ENCODE data around the gene CTSK. TPM values are rescaled to one million over a fixed set of nuclear protein-coding genes. Genes with fewer than 3 reads are reported as not detected.
"Not testable (repeated sequence)": the region's sequence is repeated elsewhere in the genome, so short reads cannot be mapped to it uniquely, and the experiment has no call there.

CTSK gene
- polyA plus RNA-seq, 2 donors = 5.7 to 11.1 TPM

DNA sequence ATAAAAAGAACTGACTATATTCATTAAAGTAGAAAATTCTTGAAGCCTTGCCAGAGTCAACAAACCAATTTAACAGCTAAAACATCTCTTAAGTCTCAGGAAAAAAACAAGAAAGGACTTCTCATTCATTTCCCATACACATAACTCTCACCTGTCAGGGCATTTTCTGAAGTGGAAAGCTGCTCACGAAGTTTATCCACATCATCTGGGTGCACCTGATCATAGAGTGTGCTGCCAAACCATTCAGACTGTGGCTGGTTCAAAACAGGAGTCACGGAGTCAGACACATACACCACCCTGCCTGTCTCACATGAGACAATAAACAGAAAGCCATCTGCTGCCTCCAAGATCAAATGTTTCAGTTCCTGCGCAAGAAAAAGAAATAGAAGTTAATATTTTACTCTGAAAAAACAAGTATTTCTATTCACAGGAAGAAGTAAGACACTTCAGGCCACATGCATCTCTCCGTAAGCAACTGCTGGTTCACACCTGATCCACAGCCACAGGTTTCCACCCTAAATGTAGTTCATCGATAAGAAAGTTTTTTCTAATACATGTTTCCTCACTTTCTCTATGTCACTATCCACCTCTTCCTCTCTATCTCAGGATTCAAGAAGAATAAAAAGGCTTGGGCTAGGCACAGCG, 28.2 kb upstream of the CTSK start:
- Histone ChIP-seq H3K4me3 (ENCODE audit: low read depth in 1 of 2, low read length in 2 of 2) (no peak overlapping the region), H3K36me3 (ENCODE audit: control insufficient read depth in 2 of 2, insufficient read depth in 2 of 2, low read length in 1 of 2) (peaks cover 7 to 17% of the 10 kb centered on the region in 2 donors), H3K27me3 (ENCODE audit: control insufficient read depth in 1 of 2, insufficient read depth in 2 of 2, low read length in 2 of 2) (no peaks in the 10 kb centered on the region), H3K27ac (ENCODE audit: low read depth in 2 of 2, low read length in 1 of 2) (no peak overlapping the region), H3K4me1 (ENCODE audit: control insufficient read depth in 2 of 2, insufficient read depth in 2 of 2, low read length in 1 of 2) (no peaks in the 10 kb centered on the region), H3K9me3 (ENCODE audit: control insufficient read depth in 2 of 2, insufficient read depth in 1 of 2, low read depth in 1 of 2, low read length in 1 of 2) (no peaks in the 10 kb centered on the region)
- 73 to 74% methylated on average over 6 of the region's 6 CpGs for WGBS, 2 donors

DNA sequence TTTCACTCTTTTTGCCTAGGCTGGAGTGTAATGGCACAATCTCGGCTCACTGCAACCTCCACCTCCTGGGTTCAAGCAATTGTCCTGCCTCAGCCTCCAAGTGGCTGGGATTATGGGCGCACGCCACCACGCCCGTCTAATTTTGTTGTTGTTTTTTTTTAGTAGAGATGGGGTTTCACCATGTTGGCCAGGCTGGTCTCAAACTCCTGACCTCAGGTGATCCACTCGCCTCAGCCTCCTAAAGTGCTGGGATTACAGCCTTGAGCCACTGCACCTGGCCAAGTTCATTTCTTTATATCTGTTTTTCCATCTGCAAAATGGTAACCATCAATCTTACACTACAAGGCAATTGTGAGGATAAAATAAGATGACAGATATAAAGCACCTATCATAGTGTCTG, 25.9 kb upstream of the CTSK start:
- H3K36me3 ChIP-seq (ENCODE audit: control insufficient read depth in 2 of 2, insufficient read depth in 2 of 2, low read length in 1 of 2) = peaks cover 3 to 18% of the 10 kb centered on the region in 2 donors
- not testable (repeated sequence) for H3K9me3 ChIP-seq (ENCODE audit: control insufficient read depth in 2 of 2, insufficient read depth in 1 of 2, low read depth in 1 of 2, low read length in 1 of 2); H3K27ac ChIP-seq (ENCODE audit: low read depth in 2 of 2, low read length in 1 of 2); H3K4me1 ChIP-seq (ENCODE audit: control insufficient read depth in 2 of 2, insufficient read depth in 2 of 2, low read length in 1 of 2); H3K4me3 ChIP-seq (ENCODE audit: low read depth in 1 of 2, low read length in 2 of 2); H3K27me3 ChIP-seq (ENCODE audit: control insufficient read depth in 1 of 2, insufficient read depth in 2 of 2, low read length in 2 of 2)
- 96 to 97% methylated on average over 6 of the region's 6 CpGs for WGBS, 2 donors

DNA sequence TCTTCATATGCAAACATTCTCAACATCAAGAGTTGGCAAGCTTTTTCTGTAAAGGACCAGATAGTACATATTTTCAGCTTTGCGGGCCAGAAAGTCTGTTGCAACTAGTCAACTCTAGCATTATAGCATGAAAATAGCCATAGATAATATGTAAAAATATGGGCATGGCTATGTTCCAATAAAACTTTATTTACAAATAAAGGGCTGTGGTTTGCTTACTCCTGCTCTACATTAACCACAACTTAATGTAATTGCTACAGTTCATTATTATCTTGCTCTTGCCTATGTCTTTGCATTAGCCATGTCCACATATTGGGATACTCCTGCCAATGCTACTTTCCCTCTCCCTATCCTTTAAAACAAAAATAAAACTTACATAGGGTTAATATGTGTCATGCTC, 24.5 kb upstream of the CTSK start:
- Histone ChIP-seq H3K9me3 (ENCODE audit: control insufficient read depth in 2 of 2, insufficient read depth in 1 of 2, low read depth in 1 of 2, low read length in 1 of 2) (no peaks in the 10 kb centered on the region), H3K36me3 (ENCODE audit: control insufficient read depth in 2 of 2, insufficient read depth in 2 of 2, low read length in 1 of 2) (peaks cover 3 to 19% of the 10 kb centered on the region in 2 donors), H3K27me3 (ENCODE audit: control insufficient read depth in 1 of 2, insufficient read depth in 2 of 2, low read length in 2 of 2) (no peaks in the 10 kb centered on the region), H3K27ac (ENCODE audit: low read depth in 2 of 2, low read length in 1 of 2) (no peak overlapping the region), H3K4me1 (ENCODE audit: control insufficient read depth in 2 of 2, insufficient read depth in 2 of 2, low read length in 1 of 2) (no peaks in the 10 kb centered on the region), H3K4me3 (ENCODE audit: low read depth in 1 of 2, low read length in 2 of 2) (no peak overlapping the region)
- 95 to 99% methylated on average over 1 of the region's 1 CpG for WGBS, 2 donors

DNA sequence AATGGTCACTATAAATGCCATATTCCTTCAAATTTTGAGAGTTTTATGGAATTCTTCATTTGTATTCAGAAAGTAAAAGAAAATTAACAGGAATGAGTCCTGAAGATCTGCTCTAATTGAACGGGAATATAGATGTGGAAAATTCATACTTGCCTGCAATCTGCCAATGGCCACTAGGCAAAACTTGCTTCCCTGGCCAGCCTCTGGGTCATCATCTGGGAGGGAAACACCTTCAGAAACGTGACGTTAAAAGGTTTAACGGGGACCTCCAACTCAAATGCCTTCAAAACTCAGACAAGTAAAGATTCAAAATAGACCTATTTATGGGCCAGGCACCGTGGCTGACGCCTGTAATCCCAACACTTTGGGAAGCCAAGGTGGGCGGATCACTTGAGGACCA, 21.7 kb upstream of the CTSK start:
- Histone ChIP-seq H3K9me3 (ENCODE audit: control insufficient read depth in 2 of 2, insufficient read depth in 1 of 2, low read depth in 1 of 2, low read length in 1 of 2) (no peaks in the 10 kb centered on the region), H3K27ac (ENCODE audit: low read depth in 2 of 2, low read length in 1 of 2) (no peak overlapping the region), H3K36me3 (ENCODE audit: control insufficient read depth in 2 of 2, insufficient read depth in 2 of 2, low read length in 1 of 2) (peaks cover 3 to 15% of the 10 kb centered on the region in 2 donors), H3K4me1 (ENCODE audit: control insufficient read depth in 2 of 2, insufficient read depth in 2 of 2, low read length in 1 of 2) (no peaks in the 10 kb centered on the region), H3K4me3 (ENCODE audit: low read depth in 1 of 2, low read length in 2 of 2) (no peak overlapping the region), H3K27me3 (ENCODE audit: control insufficient read depth in 1 of 2, insufficient read depth in 2 of 2, low read length in 2 of 2) (no peaks in the 10 kb centered on the region)
- 91 to 92% methylated on average over 7 of the region's 7 CpGs for WGBS, 2 donors

DNA sequence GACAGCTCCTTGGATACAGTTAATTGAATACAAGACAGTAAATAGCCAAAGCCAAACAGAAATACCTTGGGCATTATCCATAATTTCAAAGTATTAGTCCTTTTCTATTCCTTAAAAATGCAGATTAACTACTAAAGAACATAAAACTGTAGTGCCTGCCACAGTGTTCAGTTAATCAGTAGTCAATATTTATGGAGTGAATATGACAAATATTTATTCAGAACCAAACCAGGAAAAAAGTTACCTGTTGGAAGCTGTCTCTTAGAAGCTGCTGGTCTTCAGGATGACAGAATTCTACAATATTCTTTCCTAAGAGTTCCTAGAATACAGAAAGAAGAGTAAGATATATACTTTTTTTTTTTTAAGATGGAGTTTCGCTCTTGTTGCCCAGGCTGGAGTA, 18.2 kb upstream of the CTSK start:
- no peak overlapping the region for H3K4me3 ChIP-seq (ENCODE audit: low read depth in 1 of 2, low read length in 2 of 2)
- peaks cover 2 to 9% of the 10 kb centered on the region in 2 donors for H3K36me3 ChIP-seq (ENCODE audit: control insufficient read depth in 2 of 2, insufficient read depth in 2 of 2, low read length in 1 of 2)
- 92 to 95% methylated on average over 1 of the region's 1 CpG for WGBS, 2 donors
- H3K4me1 ChIP-seq (ENCODE audit: control insufficient read depth in 2 of 2, insufficient read depth in 2 of 2, low read length in 1 of 2) = no peaks in the 10 kb centered on the region
- no peak overlapping the region for H3K27ac ChIP-seq (ENCODE audit: low read depth in 2 of 2, low read length in 1 of 2)
- no peaks in the 10 kb centered on the region for H3K9me3 ChIP-seq (ENCODE audit: control insufficient read depth in 2 of 2, insufficient read depth in 1 of 2, low read depth in 1 of 2, low read length in 1 of 2)
- H3K27me3 ChIP-seq (ENCODE audit: control insufficient read depth in 1 of 2, insufficient read depth in 2 of 2, low read length in 2 of 2) = no peaks in the 10 kb centered on the region

DNA sequence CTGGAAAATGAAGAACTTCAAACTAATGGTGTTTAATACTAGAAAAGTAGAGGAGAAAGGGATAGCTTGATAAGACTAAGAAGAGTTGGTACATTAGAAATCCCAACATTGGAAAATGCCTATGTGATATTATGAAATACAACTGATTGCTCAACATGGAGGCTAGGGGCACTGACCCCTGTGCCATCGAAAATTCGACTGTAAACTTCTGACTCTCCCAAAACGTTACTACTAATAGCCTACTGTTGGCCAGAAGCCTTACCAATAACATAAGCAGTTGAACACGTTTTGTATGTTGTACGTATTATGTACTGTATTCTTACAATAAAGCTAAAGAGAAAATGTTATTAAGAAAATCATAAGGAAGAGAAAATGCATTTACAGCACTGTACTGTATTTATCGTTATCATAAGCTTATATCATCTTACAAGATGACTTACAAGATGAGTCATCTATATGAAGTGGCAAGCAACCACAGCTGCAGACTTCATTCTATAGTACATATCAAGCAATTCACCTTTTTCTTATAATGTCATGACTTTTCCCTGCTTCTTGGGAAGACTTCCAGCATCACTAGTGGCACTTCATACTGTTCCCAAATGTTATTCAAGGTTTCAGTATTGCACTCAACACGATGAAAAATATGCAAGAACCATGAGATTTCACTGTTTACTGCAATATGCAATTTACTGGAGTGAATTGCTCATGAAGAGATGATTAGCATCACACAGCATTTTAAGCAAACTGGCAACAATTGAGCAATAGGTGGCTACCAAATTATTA, 12.9 kb upstream of the CTSK start:
- no peaks in the 10 kb centered on the region for H3K4me1 ChIP-seq (ENCODE audit: control insufficient read depth in 2 of 2, insufficient read depth in 2 of 2, low read length in 1 of 2)
- no peak overlapping the region for H3K27ac ChIP-seq (ENCODE audit: low read depth in 2 of 2, low read length in 1 of 2)
- peaks cover 10 to 14% of the 10 kb centered on the region in 2 donors for H3K36me3 ChIP-seq (ENCODE audit: control insufficient read depth in 2 of 2, insufficient read depth in 2 of 2, low read length in 1 of 2)
- H3K9me3 ChIP-seq (ENCODE audit: control insufficient read depth in 2 of 2, insufficient read depth in 1 of 2, low read depth in 1 of 2, low read length in 1 of 2) = no peaks in the 10 kb centered on the region
- WGBS, 2 donors = 79% methylated on average over 7 of the region's 7 CpGs
- no peak overlapping the region for H3K4me3 ChIP-seq (ENCODE audit: low read depth in 1 of 2, low read length in 2 of 2)
- no peaks in the 10 kb centered on the region for H3K27me3 ChIP-seq (ENCODE audit: control insufficient read depth in 1 of 2, insufficient read depth in 2 of 2, low read length in 2 of 2)

DNA sequence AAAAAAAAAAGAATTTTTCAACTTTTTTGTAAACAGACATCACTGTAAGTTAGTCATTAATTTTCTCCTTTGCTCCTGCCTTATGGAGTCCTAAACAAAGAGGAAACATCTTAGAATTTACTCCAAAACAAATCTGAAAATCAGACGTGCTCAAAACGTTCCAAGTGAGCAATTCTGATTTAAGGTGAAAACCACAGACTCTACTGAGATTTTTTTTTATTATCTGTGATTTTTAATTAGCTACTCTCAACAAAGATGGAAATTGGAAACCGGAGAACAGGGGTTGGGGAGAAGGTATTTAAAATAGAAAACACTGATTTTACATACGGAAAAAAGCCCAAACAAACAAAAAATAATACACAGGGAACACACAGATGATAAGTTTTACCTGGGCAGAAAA, 7.8 kb upstream of the CTSK start:
- Histone ChIP-seq H3K4me1 (ENCODE audit: control insufficient read depth in 2 of 2, insufficient read depth in 2 of 2, low read length in 1 of 2) (no peaks in the 10 kb centered on the region), H3K27me3 (ENCODE audit: control insufficient read depth in 1 of 2, insufficient read depth in 2 of 2, low read length in 2 of 2) (no peaks in the 10 kb centered on the region), H3K9me3 (ENCODE audit: control insufficient read depth in 2 of 2, insufficient read depth in 1 of 2, low read depth in 1 of 2, low read length in 1 of 2) (no peaks in the 10 kb centered on the region), H3K4me3 (ENCODE audit: low read depth in 1 of 2, low read length in 2 of 2) (no peak overlapping the region), H3K27ac (ENCODE audit: low read depth in 2 of 2, low read length in 1 of 2) (no peak overlapping the region), H3K36me3 (ENCODE audit: control insufficient read depth in 2 of 2, insufficient read depth in 2 of 2, low read length in 1 of 2) (peaks cover 17 to 19% of the 10 kb centered on the region in 2 donors)
- 87 to 91% methylated on average over 4 of the region's 4 CpGs for WGBS, 2 donors

DNA sequence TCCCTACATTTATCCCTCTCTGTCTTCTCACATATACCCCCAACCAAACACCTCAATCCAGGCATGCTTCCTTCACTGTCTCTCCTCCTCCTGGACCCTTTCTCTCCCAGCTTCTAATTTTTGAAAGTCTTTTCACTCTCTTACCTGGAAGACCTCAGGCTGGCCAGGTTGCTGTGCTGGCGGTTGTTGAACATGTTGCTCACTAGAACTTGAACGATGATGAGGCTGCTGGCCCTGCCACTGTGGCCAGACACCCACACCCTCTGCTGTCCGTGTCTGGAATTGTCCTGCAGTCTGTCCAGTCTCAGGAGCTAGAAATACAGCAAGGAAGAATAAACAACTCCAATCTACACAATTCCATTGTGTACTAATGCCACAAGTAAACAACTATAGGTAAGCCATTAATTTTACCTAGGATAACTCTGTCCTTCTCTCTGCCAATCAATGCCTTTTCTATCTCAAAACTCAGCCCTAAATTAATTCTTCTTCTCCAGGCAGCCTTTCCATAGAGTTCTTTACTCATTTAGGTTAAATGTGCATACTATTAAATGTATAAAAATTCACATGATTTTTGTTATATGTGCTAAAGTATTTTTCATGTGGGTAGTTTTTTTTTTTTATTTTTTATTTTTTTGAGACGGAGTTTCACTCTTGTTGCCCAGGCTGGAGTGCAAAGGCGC, 5.1 kb upstream of the CTSK start:
- H3K4me1 ChIP-seq (ENCODE audit: control insufficient read depth in 2 of 2, insufficient read depth in 2 of 2, low read length in 1 of 2) = no peaks in the 10 kb centered on the region
- no peaks in the 10 kb centered on the region for H3K27me3 ChIP-seq (ENCODE audit: control insufficient read depth in 1 of 2, insufficient read depth in 2 of 2, low read length in 2 of 2)
- H3K4me3 ChIP-seq (ENCODE audit: low read depth in 1 of 2, low read length in 2 of 2) = no peak overlapping the region
- H3K9me3 ChIP-seq (ENCODE audit: control insufficient read depth in 2 of 2, insufficient read depth in 1 of 2, low read depth in 1 of 2, low read length in 1 of 2) = no peaks in the 10 kb centered on the region
- peaks cover 17 to 19% of the 10 kb centered on the region in 2 donors for H3K36me3 ChIP-seq (ENCODE audit: control insufficient read depth in 2 of 2, insufficient read depth in 2 of 2, low read length in 1 of 2)
- H3K27ac ChIP-seq (ENCODE audit: low read depth in 2 of 2, low read length in 1 of 2) = no peak overlapping the region
- 52 to 56% methylated on average over 5 of the region's 5 CpGs for WGBS, 2 donors

DNA sequence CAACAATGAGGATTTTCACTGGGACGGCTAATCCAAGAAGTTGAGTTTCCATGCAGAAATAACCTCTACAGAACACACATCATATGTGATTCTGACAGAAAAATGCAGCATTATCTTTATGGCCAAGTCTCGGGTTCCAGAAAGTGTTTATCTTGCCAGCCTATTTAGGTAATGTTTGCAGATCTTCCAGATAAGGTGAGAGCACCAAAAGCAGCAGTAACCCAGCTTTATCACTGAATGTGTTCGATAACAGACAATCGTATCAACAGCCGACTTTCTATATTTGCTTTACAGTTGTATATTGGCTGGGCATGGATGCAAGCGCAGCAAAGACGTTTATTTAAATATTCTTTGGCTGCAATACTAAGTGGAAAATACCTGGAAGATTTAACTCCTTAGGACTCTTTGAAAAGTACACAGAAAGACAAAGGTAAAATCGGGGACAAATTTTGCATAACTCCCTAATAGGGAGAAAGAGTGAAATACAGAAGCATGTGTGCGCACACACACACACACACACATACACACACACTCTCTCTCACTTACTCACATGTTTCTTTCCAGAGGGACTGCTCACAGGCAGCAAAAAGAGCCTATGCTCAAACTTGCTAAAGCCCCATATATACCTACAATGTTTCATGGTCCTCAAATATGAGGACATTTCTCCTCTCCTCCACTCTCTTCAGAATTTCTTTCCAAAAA, 3.0 kb upstream of the CTSK start:
- H3K27ac ChIP-seq (ENCODE audit: low read depth in 2 of 2, low read length in 1 of 2) = no peak overlapping the region
- H3K36me3 ChIP-seq (ENCODE audit: control insufficient read depth in 2 of 2, insufficient read depth in 2 of 2, low read length in 1 of 2) = peaks cover 9 to 14% of the 10 kb centered on the region in 2 donors
- H3K4me3 ChIP-seq (ENCODE audit: low read depth in 1 of 2, low read length in 2 of 2) = no peak overlapping the region
- no peaks in the 10 kb centered on the region for H3K27me3 ChIP-seq (ENCODE audit: control insufficient read depth in 1 of 2, insufficient read depth in 2 of 2, low read length in 2 of 2)
- H3K9me3 ChIP-seq (ENCODE audit: control insufficient read depth in 2 of 2, insufficient read depth in 1 of 2, low read depth in 1 of 2, low read length in 1 of 2) = no peaks in the 10 kb centered on the region
- WGBS, 2 donors = 63 to 73% methylated on average over 9 of the region's 9 CpGs
- H3K4me1 ChIP-seq (ENCODE audit: control insufficient read depth in 2 of 2, insufficient read depth in 2 of 2, low read length in 1 of 2) = no peaks in the 10 kb centered on the region
